HG03139 (cell line): ENCODE measurements around the gene PHEX.

Source experiments
- ATAC-seq: cut with Tn5 transposase; IDR thresholded peaks from one replicate; pipeline ENCODE4 v1.9.1; 2021; ENCODE audit not compliant: unreplicated experiment

The PHEX gene

DNA sequence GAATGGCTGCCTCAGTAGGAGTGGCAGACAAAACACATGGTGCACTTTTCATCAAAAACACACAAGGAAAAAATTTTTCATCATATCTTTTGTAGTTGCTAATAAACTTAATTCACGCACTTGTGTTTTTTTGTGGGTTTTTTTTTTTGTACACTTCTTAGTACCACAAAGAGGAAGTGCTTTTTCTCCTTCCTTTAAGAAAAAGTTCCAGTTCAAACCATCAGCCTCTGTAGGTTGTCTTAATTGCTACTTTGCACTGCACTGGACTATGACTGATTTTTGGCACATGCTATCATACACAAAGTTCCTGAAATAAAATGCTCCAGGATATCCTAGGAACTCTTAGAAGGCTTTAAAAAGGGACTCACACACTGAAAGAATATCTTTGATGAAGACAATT lies at the start of gene PHEX:
Gene PHEX (plus strand): TSS at position 242 of the 400 bp plus-strand sequence. CDS start 681 bp downstream, outside the sequence.
- no peak for ATAC-seq

DNA sequence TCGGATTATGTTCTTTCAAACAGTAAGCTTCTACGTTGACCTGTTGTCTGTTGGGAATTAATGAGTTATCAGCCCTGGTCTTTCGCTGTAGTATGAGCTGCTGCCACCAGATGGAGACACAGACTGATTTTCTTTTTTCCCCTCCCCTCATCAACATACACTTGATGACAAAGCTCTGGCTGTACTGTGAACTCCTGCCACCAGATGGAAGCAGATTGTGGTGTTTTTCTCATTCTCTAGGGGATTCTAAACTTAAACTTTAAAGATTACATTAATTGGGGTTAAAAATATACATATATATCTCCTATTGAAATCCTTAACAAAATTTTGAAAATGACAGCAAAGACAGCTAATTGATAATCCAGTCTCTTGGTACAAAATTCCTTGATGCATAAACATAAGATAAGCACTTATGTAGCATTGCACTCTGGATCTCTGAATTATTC lies 46.8 kb upstream of the PHEX start:
- ATAC-seq: peak; percentile 72

DNA sequence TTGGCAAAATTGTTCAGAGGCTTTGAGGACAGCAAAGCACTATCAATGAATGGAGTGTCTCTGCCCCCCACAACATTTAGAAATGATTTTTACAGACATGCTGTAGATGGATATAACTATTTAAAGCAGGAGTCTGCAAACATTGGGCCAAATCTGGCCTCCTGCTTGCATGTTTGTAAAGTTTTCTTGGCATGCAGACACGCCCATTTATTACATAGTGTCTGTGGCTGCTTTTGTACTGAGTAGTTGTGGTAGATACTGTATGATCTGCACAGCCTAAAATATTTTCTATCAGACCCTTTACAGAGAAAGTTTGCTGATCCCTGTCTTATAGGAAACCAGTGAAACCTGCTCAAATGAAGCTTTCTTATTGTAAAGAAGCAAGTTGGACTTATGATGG lies 45.5 kb upstream of the PHEX start:
- no peak for ATAC-seq

- ATAC-seq: no peak
Measured at GRCh38 chrX:21989384-21989783, 42.7 kb upstream of the PHEX start.

- ATAC-seq: no peak
Measured at GRCh38 chrX:21990832-21991231, 41.3 kb upstream of the PHEX start.

GRCh38 chrX:21991504-21991903 lies 40.6 kb upstream of the PHEX start:
- no peak for ATAC-seq

GRCh38 chrX:21993265-21993664 lies 38.9 kb upstream of the PHEX start:
- peak; percentile 70 for ATAC-seq

DNA sequence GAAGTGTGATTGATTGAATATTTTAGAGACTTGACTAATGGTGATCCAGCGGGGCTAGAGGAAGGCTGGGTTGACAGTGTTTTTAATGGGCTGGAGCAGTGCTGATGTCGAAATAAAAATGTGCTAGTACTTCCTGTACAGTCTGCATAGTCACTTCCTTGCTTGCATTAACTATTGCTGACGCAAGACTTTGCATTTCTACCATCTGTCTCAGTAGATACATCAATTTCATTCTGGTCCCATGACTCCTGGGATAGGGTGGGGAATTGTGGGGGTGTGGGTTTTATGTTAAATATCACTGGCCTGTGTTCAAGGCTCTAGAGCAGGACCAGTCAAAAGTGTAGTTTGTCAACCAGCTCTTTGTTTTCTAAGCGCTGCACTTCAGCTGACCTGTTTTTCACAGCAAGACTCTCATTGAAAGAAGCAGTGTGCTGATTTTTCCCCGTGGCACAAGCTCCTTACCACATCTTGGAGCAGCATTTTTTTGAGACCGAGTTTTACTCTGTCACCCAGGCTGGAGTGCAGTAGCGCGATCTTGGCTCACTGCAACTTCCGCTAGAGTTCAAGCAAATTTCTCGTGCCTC lies 35.2 kb upstream of the PHEX start:
- no peak for ATAC-seq

GRCh38 chrX:21998037-21998436 lies 34.1 kb upstream of the PHEX start:
- no peak for ATAC-seq

GRCh38 chrX:22004866-22005265 lies 27.3 kb upstream of the PHEX start:
- no peak for ATAC-seq

DNA sequence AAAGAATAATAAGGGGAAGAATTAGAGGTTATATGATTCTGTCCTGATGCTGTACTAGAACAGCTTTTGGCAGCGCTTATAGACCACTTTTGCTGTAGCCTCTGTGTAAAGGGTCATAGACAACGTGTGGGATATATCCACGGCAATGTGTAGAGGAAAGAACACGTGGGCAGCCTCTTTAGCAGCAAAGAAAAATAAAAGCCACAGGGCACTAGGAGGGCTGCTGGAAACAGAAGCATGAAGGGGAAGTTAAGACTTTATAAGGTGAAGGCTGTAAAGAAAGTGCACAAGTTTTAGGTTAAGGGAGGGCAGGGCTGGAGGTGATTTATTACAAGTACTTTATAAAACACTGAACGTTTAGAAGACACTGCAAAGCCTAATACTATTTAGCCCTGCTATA lies 20.1 kb upstream of the PHEX start:
- ATAC-seq: no peak

DNA sequence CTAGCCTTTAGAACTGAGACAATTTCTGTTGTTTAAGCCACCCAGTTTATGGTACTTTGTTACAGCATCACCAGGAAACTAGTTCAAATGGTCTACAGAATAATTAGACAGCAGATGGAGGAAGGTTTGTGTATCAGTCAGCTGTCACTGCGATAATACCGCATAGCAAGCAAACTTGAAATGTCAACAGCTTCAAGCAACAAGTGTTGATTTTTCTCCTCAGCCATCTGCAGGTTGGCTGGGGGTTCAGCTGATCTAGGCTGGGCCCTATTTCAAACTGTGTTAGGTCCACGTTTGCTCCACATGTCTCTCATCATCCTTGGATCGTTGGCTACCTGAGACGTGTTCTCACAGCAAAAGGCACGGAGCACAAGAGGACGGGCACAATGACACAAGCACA lies 19.2 kb upstream of the PHEX start:
- no peak for ATAC-seq

- no peak for ATAC-seq
Measured at GRCh38 chrX:22015139-22015750, 16.9 kb upstream of the PHEX start.

DNA sequence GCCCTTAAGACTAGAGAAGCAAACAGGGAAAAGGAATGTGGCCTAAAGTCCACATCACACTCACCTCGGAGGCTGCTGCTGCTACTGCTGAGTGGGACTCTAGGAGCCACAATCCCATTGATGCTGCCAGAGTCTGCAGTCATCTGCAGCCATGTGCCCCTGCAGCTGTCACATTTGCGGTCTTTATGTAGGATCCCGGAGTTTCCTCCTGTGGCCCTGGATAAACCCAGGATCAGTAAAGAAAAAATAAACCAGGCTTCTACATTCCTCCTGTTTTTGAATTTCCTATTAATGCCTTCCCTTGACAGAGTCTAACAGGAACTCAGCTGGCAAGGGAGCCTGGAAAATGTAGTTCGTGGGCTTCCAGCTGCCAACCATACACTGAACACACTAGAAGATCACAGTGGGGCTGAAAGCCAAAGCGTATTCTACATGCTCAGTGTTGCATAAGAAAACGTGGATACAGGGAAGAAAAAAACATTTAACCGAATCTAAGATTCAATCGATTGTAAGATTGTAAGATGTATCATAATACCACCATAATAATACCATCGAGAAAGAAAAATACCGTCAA lies 10.3 kb upstream of the PHEX start:
- ATAC-seq: no peak

GRCh38 chrX:22024577-22024976 lies 7.5 kb upstream of the PHEX start:
- no peak for ATAC-seq

GRCh38 chrX:22025751-22026150 lies 6.4 kb upstream of the PHEX start:
- no peak for ATAC-seq

GRCh38 chrX:22026731-22027130 lies 5.4 kb upstream of the PHEX start:
- no peak for ATAC-seq

DNA sequence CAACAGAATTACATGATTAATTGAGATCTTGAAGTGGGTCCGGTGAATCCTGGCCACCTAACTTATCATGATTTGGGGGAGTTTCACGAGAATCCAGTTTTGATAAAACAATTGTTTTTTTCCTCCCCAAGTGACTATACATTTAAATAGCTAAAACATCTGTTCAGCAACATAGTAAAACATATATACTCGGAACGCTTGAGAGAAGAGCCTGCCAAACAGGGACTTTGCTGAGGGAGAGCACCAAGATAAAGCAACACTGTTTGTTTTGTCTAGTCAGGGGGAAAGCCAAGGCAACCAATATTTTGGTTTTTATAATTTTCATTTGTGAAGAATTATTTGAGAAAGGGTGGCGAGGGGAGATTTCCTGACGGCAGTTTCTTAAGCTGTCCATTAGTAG lies 381 bp downstream of the PHEX start:
- ATAC-seq: no peak

- ATAC-seq: no peak
Measured at GRCh38 chrX:22033818-22034217, 1.7 kb downstream of the PHEX start.

DNA sequence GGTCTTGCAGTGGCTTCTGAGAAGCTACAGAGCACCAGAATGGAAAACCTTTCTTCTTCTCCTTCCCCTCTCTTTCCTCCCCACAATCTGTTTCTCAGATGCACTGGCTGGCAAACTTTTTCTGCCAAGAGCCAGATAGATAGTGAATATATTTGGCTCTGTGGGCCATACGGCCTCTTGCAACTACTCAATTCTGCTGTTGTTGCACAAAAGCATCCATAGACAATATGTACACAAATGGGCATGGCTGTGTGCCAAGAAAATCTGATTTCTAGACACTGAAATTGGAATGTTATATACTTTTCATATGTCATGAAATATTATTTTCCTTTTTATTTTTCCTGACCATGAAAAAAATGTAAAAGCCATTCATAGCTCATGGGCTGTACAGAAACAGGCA lies 3.1 kb downstream of the PHEX start:
- no peak for ATAC-seq

DNA sequence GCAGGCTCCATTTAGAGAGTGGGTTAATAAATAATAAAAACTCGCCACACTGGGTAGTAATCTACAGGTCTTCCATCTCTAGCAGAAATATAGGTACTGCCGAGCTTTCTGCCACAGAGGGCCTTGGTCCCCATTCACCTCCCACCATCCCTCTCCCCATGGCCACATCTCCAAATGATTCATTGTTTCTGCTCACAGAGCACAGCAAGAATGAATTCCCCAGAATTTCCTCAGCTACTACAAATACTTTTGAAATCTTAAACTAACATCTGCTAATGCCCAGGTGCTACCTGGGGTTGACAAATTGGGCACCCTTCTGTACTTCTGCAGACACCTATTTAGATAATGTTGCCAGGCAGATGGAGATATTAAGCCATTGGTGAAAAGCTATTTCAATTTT lies 5.1 kb downstream of the PHEX start:
- no peak for ATAC-seq

DNA sequence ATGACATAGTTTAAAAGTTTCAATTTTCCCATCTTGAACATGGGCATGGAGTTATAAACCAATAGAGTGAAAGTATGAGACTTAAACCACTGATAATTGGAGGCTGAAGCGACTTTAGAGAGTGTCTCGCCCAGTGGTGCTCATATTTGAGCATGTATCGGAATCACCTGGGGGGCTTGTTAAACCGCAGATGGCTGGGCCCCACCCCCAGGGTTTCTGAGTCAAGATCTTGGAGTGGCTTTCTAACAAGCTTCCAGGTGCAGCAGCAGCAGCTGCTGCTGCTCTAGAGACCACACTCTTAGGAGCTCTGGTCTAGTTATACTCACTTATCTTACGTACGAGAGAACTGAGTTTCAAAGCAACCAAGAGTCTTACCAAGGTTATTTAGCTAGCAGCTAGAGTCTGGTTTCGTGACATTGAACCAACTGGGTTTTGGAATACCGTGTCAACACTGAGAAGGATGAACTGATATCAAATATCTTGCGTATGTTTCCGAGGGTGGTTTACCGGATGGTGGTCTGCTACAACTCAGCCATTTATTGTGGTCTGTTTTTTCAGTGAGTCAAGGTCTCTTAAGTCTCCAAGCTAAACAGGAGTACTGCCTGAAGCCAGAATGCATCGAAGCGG lies 5.9 kb downstream of the PHEX start:
- ATAC-seq: no peak
